Stimulated activated CD8-positive, alpha-beta memory T cell treated with anti-CD3 and anti-CD28 coated beads, Interleukin-15, amount 100 ng/mL, for 4 hours (primary cell): ENCODE results near the gene CASQ1.

Experiments
- DNase-seq, 2 donors: peaks; one replicate each; pipeline ENCODE4 v3.0.0-alpha.2; 2020; ENCODE audit warnings: low read depth in 2 of 2

The CASQ1 gene

GRCh38 chr1:160226623-160227022, 36.2 kb downstream of the CASQ1 start:
- no peak for DNase-seq

DNA sequence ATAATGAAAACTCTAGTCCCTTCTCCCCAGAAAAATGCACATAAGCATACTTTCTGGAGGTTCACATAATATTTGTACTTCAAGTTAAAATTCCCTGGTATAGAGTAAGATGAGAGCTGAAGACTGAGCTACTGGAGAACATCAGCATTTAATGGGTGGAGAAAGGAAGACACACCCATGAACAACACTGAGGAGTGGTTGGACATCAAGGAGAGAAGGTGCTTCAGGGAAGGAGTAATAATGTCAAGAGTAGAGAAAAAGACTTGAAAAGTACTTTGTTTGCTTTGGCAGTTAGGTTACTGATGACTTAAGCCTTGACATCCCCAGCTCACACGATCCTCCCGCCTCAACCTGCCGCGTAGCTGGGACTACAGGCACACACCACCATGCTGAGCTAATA, 36.7 kb downstream of the CASQ1 start:
- DNase-seq: no peak

- no peak for DNase-seq
Observed at GRCh38 chr1:160227561-160227960, 37.2 kb downstream of the CASQ1 start.

- DNase-seq: no peak
Observed at GRCh38 chr1:160228431-160228830, 38.1 kb downstream of the CASQ1 start.

DNA sequence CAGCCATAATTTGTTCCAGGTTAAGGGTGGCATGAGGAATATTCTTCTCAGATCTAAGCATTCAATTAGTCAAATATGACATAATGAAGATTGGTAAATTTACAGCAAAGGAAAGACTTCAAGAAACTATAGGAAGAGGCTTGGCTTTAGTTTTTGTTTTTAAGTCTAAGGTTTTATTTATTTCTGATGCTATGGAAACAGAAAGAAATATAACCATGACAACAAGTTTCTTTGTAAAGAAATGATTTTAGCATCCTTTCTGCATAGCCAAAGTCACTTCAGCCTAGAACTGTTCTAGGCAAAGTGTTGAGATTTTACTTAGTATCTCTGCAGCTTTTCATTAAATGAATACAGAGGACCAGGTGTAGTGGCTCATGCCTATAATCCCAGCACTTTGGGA, 42.5 kb downstream of the CASQ1 start:
- DNase-seq: no peak

- no peak for DNase-seq
Observed at GRCh38 chr1:160236806-160237205, 46.4 kb downstream of the CASQ1 start.

DNA sequence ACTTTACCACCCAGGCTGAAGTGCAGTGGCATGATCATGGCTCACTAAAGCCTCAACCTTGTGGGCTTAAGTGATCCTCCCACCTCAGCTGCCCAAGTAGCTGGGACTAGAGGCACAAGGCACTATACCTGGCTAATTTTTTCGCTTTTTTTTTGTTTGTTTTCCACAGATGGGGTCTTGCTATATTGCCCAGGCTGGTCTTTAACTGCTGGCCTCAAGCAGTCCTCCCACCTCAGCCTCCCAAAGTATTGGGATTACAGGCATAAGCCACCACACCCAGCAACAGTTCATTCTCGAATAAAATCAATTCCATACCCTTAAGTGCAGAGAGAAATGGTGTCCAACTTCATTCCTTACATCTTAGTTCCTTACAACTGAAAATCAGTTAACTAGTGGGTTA, 47.2 kb downstream of the CASQ1 start:
- DNase-seq: no peak

GRCh38 chr1:160238408-160238807, 48.0 kb downstream of the CASQ1 start:
- no peak for DNase-seq

DNA sequence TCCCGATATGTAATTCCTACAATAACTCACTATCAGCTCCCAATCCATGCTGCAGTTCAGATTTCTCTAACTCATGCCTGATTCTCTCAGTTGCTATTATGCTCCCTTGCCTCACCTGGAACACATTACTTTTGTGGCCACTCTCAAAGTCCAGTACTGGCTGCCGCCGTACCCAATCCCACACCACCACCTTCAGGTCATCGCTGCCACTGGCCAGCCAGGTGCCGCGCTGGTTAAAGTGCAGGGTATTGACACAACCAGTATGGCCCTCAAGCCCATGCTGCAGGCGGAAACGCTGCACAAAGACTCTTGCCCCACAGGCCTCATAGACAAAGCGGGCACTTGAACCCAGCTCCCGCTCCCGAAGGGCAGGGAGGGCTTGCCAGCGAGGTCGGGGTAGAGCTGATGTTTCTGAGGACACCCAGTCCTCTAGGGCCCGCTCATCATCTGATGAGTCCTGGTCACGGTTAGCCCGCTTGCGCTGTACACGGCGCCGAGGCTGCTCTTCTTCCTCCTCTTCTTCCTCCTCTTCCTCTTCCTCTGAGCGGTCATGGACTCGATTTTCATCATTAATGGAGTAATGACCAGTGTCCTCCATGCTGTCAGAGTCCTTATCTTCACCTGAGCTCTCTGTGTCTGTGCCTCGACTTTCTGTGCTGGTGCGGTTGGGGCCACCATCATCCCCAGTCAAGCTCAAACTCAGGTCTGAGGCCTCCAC, 49.4 kb downstream of the CASQ1 start:
- no peak for DNase-seq

GRCh38 chr1:160243767-160244166, 53.4 kb downstream of the CASQ1 start:
- no peak for DNase-seq

DNA sequence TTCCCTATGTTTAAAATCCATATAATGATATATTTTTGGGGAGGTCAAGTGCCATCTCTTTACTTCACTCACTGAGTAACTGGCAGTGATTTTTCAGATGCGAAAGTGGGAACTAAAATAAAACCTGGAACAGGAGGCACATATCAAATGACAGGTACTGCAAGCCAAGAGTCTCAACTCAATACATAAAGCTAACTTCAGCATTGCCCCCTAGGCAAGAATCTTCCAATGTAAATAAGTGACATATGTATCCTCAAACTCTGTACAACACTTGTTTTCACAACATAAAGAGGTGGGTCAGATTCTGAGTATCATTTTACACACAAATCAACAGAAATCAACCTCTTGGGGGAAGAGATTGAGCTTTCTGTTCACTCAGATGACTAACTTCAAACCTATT, 53.8 kb downstream of the CASQ1 start:
- DNase-seq: no peak

DNA sequence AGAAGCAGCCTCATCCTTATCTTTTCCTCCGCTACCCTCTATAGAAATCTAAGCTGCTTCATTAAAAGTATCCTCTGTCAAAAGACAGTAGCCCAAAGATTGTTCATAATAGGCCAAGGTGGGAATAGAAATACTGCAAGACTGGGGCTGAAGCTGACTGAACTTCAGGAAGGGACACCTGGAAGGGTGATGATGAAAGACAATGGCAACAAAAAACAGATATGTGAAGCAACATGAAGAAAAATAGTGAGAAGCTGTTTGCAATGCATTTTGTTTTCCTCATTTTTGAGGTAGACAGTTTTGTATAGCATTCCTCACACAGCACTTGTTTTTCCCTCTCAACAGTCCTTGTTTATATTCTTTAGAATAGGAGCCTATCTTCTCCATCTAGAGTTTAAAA, 55.1 kb downstream of the CASQ1 start:
- DNase-seq: no peak

DNA sequence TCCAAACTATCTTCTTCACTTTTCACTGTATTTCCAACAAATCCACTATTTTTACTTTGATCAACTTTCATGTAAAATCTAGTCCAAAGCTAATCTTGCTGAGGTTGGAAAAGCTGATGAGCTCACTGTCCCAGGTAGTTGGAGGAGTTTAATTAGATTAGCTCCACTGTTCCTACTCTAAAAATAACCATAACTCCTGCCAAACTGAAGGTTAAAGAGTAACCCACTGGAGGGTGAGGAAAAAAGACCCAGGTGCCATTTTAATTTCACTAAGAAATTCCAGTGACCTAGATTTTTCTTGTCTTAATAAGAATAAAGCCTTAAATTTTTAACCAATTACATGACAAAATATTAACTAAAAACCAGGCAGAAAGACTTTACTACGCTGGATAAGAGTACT, 56.7 kb downstream of the CASQ1 start:
- DNase-seq: no peak

- DNase-seq: no peak
Observed at GRCh38 chr1:160251011-160251410, 60.6 kb downstream of the CASQ1 start.
